ENCODE data around the gene DESI2.

DESI2 gene

DNA sequence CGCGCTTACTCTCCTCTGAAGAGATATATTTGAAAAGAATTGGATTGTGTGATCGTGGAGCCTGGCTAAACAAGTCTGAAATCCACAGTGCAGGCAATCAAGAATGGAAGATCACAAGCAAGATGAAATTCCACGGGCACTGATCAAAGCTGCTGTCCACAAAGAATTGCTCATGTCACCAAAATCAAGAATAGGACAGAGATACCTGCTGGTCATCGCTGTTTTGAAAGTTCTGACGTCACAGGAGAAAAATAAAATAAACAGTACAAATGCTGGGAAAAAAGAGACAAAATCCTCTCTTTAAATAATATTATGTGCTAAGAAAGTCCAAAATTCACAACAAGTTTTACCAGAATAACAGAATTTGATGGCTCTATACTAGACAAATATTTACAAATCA is 12.0 kb upstream of the DESI2 start:
- Histone ChIP-seq H3K9me2 (replicated peaks; ENCODE audit: insufficient read depth, low read length) (no peaks in the 10 kb centered on the region), H3K27me3 (ENCODE audit: low read length) (no peaks in the 10 kb centered on the region)

DNA sequence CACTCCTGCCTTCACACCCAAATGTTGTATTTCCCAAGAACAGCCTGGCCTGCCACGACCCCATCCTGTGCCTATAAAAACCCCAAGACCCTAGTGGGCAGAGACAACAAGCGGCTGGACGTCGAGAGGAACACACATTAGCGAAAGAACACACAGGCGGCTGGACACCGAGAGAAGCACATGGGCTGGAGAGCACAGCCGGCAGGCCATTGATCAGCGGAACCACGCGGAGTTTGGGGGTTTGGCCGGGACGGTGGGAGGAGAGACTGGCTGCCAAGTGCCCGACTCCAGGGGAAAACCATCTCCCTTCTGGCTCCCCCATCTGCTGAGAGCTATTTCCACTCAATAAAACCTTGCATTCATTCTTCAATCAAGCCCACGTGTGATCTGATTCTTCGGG is 10.4 kb upstream of the DESI2 start:
- Histone ChIP-seq H3F3A (ENCODE audit: insufficient read depth) (no peaks in the 10 kb centered on the region), H3K27ac (ENCODE audit: low read depth, low read length) (no peak overlapping the region), H3K9ac (ENCODE audit: low read length) (no peak overlapping the region), H4K20me1 (ENCODE audit: low read depth, low read length) (no peaks in the 10 kb centered on the region), H2AFZ (ENCODE audit: low read depth, low read length, severe bottlenecking) (no peak overlapping the region), H3K9me3 (ENCODE audit: insufficient read depth, low read length) (no peaks in the 10 kb centered on the region), H3K4me3 (ENCODE audit: insufficient read depth, low read length, poor library complexity, severe bottlenecking) (no peak overlapping the region), H3K79me2 (ENCODE audit: insufficient read depth, low read length) (no peaks in the 10 kb centered on the region), H3K9me2 (replicated peaks; ENCODE audit: insufficient read depth, low read length) (no peaks in the 10 kb centered on the region), H3K27me3 (ENCODE audit: low read length) (no peaks in the 10 kb centered on the region), H3K36me3 (ENCODE audit: low read length) (no peaks in the 10 kb centered on the region), H3K4me2 (ENCODE audit: low read depth, low read length, poor library complexity, severe bottlenecking) (no peak overlapping the region)
- TF ChIP-seq EZH2phosphoT487 (conservative IDR thresholded peaks at IDR 0.05; ENCODE audit: low read length), result no peak
- TF ChIP-seq, protein P1, sequence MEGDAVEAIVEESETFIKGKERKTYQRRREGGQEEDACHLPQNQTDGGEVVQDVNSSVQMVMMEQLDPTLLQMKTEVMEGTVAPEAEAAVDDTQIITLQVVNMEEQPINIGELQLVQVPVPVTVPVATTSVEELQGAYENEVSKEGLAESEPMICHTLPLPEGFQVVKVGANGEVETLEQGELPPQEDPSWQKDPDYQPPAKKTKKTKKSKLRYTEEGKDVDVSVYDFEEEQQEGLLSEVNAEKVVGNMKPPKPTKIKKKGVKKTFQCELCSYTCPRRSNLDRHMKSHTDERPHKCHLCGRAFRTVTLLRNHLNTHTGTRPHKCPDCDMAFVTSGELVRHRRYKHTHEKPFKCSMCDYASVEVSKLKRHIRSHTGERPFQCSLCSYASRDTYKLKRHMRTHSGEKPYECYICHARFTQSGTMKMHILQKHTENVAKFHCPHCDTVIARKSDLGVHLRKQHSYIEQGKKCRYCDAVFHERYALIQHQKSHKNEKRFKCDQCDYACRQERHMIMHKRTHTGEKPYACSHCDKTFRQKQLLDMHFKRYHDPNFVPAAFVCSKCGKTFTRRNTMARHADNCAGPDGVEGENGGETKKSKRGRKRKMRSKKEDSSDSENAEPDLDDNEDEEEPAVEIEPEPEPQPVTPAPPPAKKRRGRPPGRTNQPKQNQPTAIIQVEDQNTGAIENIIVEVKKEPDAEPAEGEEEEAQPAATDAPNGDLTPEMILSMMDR (IDR thresholded peaks at IDR 0.05; ENCODE audit: insufficient read depth, low read length, poor library complexity, severe bottlenecking), result no peak

More for the DNA sequence above, 12.0 kb upstream of the DESI2 start:
- no peak overlapping the region for H2AFZ ChIP-seq (ENCODE audit: low read depth, low read length, severe bottlenecking)
- H3K79me2 ChIP-seq (ENCODE audit: insufficient read depth, low read length), result no peaks in the 10 kb centered on the region
- H3K9me3 ChIP-seq (ENCODE audit: insufficient read depth, low read length), result no peaks in the 10 kb centered on the region
- TF ChIP-seq EZH2phosphoT487 (conservative IDR thresholded peaks at IDR 0.05; ENCODE audit: low read length), result no peak
- TF ChIP-seq, protein P1 (IDR thresholded peaks at IDR 0.05; ENCODE audit: insufficient read depth, low read length, poor library complexity, severe bottlenecking), result no peak
- H3K27ac ChIP-seq (ENCODE audit: low read depth, low read length), result no peak overlapping the region
- H3K4me3 ChIP-seq (ENCODE audit: insufficient read depth, low read length, poor library complexity, severe bottlenecking), result no peak overlapping the region
- H4K20me1 ChIP-seq (ENCODE audit: low read depth, low read length), result no peaks in the 10 kb centered on the region
- no peaks in the 10 kb centered on the region for H3F3A ChIP-seq (ENCODE audit: insufficient read depth)
- no peak overlapping the region for H3K9ac ChIP-seq (ENCODE audit: low read length)
- no peak overlapping the region for H3K4me2 ChIP-seq (ENCODE audit: low read depth, low read length, poor library complexity, severe bottlenecking)
- H3K36me3 ChIP-seq (ENCODE audit: low read length), result no peaks in the 10 kb centered on the region

DNA sequence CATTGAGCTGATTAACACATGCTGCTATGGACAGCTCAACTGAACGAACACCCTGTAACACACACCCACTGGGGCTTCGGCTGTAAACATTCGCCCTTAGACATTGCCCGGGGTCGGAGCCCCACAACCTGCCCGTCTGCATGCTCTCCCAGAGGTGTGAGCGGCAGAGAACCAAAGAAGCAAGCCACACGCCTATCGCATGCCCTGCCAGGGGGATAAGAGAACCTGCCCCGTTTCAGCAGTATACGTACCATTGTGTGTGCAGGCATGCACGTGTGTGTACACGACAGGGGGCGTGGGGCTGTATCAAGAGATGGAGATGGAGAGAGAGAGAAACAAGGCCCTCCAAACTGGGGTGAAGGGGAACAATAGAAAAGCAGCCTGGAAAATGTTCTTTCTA is 9.9 kb upstream of the DESI2 start:
- Histone ChIP-seq H3K36me3 (ENCODE audit: low read length) (no peaks in the 10 kb centered on the region), H3K27ac (ENCODE audit: low read depth, low read length) (no peak overlapping the region), H3K9me3 (ENCODE audit: insufficient read depth, low read length) (no peaks in the 10 kb centered on the region), H2AFZ (ENCODE audit: low read depth, low read length, severe bottlenecking) (no peak overlapping the region), H3K27me3 (ENCODE audit: low read length) (no peaks in the 10 kb centered on the region), H3K4me3 (ENCODE audit: insufficient read depth, low read length, poor library complexity, severe bottlenecking) (no peak overlapping the region), H3K4me2 (ENCODE audit: low read depth, low read length, poor library complexity, severe bottlenecking) (no peak overlapping the region), H4K20me1 (ENCODE audit: low read depth, low read length) (no peaks in the 10 kb centered on the region), H3K9ac (ENCODE audit: low read length) (no peak overlapping the region), H3K79me2 (ENCODE audit: insufficient read depth, low read length) (no peaks in the 10 kb centered on the region), H3K9me2 (replicated peaks; ENCODE audit: insufficient read depth, low read length) (no peaks in the 10 kb centered on the region), H3F3A (ENCODE audit: insufficient read depth) (no peaks in the 10 kb centered on the region)
- TF ChIP-seq, protein P1 (IDR thresholded peaks at IDR 0.05; ENCODE audit: insufficient read depth, low read length, poor library complexity, severe bottlenecking), result no peak
- no peak for TF ChIP-seq EZH2phosphoT487 (conservative IDR thresholded peaks at IDR 0.05; ENCODE audit: low read length)

Data from SU-DHL-6 (cell line).